ENCODE data around the gene WDR33.
"Not testable (repeated sequence)": the region's sequence is repeated elsewhere in the genome, so short reads cannot be mapped to it uniquely, and the experiment has no call there.

The WDR33 gene

DNA sequence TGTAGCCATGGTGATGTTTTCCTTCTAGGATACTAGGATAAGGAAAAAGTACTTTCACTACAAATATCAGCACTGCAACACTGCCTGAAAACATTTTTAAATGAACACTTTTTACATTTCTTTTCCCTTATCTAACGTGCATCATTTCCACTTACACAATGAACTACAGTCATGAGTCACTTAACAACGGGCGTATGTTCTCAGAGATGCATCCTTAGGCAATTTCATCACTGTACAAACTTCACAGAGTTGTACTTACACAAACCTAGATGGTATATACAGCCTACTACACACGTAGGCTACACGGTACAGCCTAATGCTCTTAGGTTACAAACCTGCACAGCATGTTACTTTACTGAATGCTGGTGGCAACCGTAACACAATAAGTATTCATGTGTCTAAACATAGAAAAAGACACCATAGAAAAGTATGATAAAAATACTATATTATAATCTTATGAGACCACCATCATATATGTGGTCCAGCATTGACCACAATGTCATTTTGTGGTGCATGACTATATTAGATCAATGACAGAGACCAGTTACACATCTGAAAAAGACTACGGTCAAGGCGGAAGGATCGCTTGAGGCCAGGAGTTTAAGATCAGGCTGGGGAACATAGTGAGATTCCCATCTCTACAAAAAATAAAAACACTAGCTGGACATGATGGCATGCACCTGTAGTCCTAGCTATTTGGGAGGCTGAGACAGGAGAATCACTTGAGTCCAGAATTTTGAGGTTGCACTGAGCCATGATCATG is 39.8 kb downstream of the WDR33 start:
- peak; percentile 52 for DNase-seq (ENCODE audit: extremely low read depth, low read depth)
- TF ChIP-seq, protein P1, sequence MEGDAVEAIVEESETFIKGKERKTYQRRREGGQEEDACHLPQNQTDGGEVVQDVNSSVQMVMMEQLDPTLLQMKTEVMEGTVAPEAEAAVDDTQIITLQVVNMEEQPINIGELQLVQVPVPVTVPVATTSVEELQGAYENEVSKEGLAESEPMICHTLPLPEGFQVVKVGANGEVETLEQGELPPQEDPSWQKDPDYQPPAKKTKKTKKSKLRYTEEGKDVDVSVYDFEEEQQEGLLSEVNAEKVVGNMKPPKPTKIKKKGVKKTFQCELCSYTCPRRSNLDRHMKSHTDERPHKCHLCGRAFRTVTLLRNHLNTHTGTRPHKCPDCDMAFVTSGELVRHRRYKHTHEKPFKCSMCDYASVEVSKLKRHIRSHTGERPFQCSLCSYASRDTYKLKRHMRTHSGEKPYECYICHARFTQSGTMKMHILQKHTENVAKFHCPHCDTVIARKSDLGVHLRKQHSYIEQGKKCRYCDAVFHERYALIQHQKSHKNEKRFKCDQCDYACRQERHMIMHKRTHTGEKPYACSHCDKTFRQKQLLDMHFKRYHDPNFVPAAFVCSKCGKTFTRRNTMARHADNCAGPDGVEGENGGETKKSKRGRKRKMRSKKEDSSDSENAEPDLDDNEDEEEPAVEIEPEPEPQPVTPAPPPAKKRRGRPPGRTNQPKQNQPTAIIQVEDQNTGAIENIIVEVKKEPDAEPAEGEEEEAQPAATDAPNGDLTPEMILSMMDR (IDR thresholded peaks at IDR 0.05; ENCODE audit: low read depth, low read length), result no peak

DNA sequence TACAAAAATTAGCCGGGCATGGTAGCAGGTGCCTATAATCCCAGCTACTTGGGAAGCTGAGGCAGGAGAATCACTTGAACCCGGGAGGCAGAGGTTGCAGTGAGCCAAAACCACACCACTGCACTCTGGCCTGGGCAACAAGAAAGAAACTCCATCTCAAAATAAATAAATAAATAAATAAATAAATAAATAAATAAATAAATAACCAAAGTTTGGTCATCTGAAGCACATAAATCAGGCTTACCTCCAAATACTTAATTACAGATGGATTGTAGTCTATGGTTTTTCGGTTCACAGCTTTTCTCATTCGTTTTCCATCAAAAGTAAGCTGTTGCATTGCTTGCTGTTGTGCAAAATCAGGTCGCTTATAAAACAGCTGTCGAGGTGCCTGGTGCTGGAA is 40.4 kb downstream of the WDR33 start:
- not testable (repeated sequence) for DNase-seq (ENCODE audit: extremely low read depth, low read depth)

DNA sequence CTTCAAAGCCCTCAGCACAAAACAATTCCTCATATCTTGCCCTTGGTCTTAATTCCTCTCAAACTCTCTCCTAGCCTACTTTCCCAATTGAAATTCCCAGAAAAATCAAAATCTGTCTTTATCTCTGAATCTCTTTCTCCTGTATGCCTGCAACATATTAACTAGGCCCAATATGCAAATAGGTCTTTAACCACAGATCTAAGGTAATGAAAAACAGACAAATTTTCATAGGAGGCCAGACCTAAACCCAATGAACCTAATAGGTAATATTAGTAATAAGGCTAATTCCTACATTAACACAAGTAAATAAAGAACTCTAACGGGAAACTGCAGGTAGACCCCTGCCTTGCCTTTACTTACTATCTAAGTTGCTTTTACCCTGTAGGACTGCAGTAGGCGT is 41.4 kb downstream of the WDR33 start:
- no peak for DNase-seq (ENCODE audit: extremely low read depth, low read depth)
- TF ChIP-seq, protein P1 (IDR thresholded peaks at IDR 0.05; ENCODE audit: low read depth, low read length), result no peak

DNA sequence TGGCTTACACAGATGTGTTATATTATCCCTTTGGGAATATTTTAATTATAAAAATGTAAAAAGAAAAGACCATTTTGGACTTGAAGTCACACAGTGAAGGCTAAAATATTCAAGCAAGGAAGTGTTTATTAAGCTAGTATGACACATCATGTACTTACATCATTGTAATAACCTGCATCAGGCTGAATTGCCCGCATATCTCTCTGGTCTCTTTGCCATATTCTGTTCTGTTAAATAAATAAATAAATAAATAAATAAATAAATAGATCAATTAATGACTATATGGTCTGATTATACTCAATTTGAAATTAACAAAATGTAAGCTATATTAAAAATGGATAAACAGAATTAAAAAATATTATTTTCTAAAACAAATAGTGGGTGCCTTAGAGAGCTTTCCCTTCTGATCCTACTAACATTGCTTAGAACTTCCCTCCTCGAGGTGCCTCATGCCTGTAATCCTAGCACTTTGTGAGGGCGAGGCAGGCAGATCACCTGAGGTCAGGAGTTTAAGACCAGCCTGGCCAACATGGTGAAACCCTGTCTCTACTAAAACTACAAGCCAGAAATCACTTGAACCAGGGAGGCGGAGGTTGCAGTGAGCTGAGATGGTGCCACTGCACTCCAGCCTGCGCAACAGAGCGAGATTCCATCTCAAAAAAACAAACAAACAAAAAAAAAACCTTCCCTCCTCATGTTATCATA is 42.0 kb downstream of the WDR33 start:
- TF ChIP-seq, protein P1 (IDR thresholded peaks at IDR 0.05; ENCODE audit: low read depth, low read length), result no peak
- no peak for DNase-seq (ENCODE audit: extremely low read depth, low read depth)

DNA sequence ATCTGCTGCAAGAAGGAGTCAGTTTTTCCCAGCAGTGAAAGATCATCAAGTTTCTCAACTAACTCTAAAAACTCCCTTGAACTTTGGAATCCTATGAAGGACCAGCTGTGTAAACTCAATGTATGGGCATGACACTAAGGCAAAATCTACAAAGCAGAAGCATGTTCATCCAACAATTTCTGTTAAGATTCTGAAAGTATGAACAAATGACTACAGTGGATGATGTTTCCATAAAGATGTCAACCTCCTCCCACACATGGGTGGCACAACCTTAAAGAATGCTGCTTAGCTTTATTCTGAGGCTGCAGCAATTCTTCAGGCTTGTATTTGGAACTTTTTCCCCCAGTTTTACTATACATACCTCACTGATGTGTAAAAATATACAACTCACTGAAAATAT is 47.2 kb downstream of the WDR33 start:
- TF ChIP-seq, protein P1 (IDR thresholded peaks at IDR 0.05; ENCODE audit: low read depth, low read length), result no peak

DNA sequence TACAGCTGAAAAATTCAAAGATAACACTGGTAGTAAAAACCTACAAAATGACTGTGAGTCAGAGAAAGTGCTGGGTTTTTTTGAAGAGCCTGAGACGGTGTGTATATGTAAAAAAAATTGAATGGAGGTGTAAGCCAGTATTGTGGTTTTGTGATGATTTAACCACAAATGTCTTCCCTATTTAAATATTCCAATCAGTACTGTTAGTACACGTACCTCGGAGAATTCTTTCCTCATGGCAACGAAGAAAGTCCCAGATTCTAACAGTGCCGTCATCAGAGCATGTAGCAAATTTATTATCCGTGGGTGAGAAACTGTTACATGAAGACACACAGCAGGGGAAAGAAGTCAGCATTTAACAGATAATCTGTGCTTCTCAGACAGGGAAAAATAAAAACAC is 48.1 kb downstream of the WDR33 start:
- no peak for DNase-seq (ENCODE audit: extremely low read depth, low read depth)
- TF ChIP-seq, protein P1 (IDR thresholded peaks at IDR 0.05; ENCODE audit: low read depth, low read length), result no peak

More for the DNA sequence above, 47.2 kb downstream of the WDR33 start:
- no peak for DNase-seq (ENCODE audit: extremely low read depth, low read depth)

DNA sequence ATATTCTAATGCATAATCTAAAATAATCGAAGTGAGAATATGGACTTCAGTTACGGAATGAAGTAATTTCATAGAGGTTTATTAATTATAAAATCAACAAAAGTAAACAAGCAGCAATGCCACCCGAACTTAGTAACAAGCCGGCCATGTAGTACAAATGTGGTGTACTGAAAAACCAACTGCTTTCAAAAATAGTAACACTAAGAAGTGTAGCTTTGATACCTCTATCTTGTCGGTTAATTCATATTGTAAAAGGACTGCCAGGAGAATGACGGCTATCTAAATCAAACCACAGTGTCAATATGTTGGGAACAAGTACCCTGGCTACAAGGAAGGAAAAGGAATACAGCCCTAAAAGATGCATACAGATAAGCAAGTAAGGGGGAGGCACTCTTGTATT is 48.5 kb downstream of the WDR33 start:
- TF ChIP-seq, protein P1 (IDR thresholded peaks at IDR 0.05; ENCODE audit: low read depth, low read length), result no peak
- no peak for DNase-seq (ENCODE audit: extremely low read depth, low read depth)

Data from AG09319 (cell line).